ENCODE data around the gene STARD10.

STARD10 gene

GRCh38 chr11:72760539-72761405 is 33.1 kb downstream of the STARD10 start:
- DNase-seq, result no peak

GRCh38 chr11:72759468-72759985 is 34.3 kb downstream of the STARD10 start:
- DNase-seq, result no peak

GRCh38 chr11:72758690-72759389 is 35.0 kb downstream of the STARD10 start:
- DNase-seq, result peak; percentile 85

- DNase-seq, result no peak
These were observed 35.5 kb downstream of the STARD10 start for GRCh38 chr11:72758304-72758689.

- DNase-seq, result no peak
These were observed 38.0 kb downstream of the STARD10 start for GRCh38 chr11:72755713-72756285.

GRCh38 chr11:72754544-72755155 is 39.2 kb downstream of the STARD10 start:
- no peak for DNase-seq

- no peak for DNase-seq
These were observed 39.7 kb downstream of the STARD10 start for GRCh38 chr11:72754149-72754543.

GRCh38 chr11:72753341-72754148 is 40.3 kb downstream of the STARD10 start:
- peak; percentile 34 for DNase-seq

GRCh38 chr11:72752088-72752914 is 41.5 kb downstream of the STARD10 start, which contains the start of gene ARAP1:
TSS of gene ARAP1 (minus strand) at chr11:72752408. CDS start at chr11:72727128, 25,280 bp downstream.
- peak; percentile 88 for DNase-seq

GRCh38 chr11:72751116-72752087 is 42.4 kb downstream of the STARD10 start:
- peak; percentile 21 for DNase-seq

GRCh38 chr11:72750556-72751115 is 43.2 kb downstream of the STARD10 start:
- DNase-seq, result no peak

GRCh38 chr11:72750086-72750485 is 43.8 kb downstream of the STARD10 start:
- no peak for DNase-seq

- no peak for DNase-seq
These were observed 46.5 kb downstream of the STARD10 start for GRCh38 chr11:72747289-72747855.

- DNase-seq, result no peak
These were observed 47.0 kb downstream of the STARD10 start for GRCh38 chr11:72746821-72747220.

GRCh38 chr11:72745925-72746550 is 47.8 kb downstream of the STARD10 start:
- DNase-seq, result no peak

- DNase-seq, result no peak
These were observed 48.3 kb downstream of the STARD10 start for GRCh38 chr11:72745511-72745910.

- no peak for DNase-seq
These were observed 49.4 kb downstream of the STARD10 start for GRCh38 chr11:72744474-72744873.

GRCh38 chr11:72743321-72744221 is 50.3 kb downstream of the STARD10 start:
- no peak for DNase-seq
